Suprapubic skin (tissue), 3 donors: ENCODE results near the gene GRID1.
"Not testable (repeated sequence)": the region's sequence is repeated elsewhere in the genome, so short reads cannot be mapped to it uniquely, and the experiment has no call there.

Source experiments
- POLR2A ChIP-seq, 2 donors: fragments of 450-650 bp; IDR thresholded peaks; one replicate each; pipeline ENCODE4 v1.6.1; 2017; ENCODE audit warnings: antibody characterized with exemption in 2 of 2, mild to moderate bottlenecking in 2 of 2, moderate library complexity in 2 of 2
- TF ChIP-seq, protein P1 (sequence below), 2 donors: fragments of 200-600 bp in 1 of 2; fragments of 450-650 bp in 1 of 2; sonication (generic) in 1 of 2; IDR thresholded peaks; one replicate each; pipeline ENCODE4 v1.5.1; 2016 to 2019; ENCODE audit warnings: antibody characterized with exemption in 2 of 2, mild to moderate bottlenecking in 1 of 2, moderate library complexity in 1 of 2

DNA sequence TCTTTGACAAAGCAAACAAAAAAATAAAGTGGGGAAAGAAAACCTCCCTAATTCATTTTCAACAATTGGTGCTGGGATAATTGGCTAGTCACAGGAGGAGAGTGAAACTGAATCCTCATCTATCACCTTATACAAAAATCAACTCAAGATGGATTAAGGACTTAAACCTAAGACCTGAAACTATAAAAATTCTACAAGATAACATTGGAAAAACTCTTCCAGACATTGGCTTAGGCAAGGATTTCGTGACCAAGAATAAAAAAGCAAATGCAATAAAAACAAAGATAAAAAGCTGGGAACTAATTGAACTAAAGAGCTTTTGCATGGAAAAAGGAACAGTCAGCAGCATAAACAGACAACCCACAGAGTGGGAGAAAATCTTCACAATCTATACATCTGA is 271.5 kb downstream of the GRID1 start:
- TF ChIP-seq POLR2A (IDR thresholded peaks at IDR 0.05), result not testable (repeated sequence)
- TF ChIP-seq, protein P1, sequence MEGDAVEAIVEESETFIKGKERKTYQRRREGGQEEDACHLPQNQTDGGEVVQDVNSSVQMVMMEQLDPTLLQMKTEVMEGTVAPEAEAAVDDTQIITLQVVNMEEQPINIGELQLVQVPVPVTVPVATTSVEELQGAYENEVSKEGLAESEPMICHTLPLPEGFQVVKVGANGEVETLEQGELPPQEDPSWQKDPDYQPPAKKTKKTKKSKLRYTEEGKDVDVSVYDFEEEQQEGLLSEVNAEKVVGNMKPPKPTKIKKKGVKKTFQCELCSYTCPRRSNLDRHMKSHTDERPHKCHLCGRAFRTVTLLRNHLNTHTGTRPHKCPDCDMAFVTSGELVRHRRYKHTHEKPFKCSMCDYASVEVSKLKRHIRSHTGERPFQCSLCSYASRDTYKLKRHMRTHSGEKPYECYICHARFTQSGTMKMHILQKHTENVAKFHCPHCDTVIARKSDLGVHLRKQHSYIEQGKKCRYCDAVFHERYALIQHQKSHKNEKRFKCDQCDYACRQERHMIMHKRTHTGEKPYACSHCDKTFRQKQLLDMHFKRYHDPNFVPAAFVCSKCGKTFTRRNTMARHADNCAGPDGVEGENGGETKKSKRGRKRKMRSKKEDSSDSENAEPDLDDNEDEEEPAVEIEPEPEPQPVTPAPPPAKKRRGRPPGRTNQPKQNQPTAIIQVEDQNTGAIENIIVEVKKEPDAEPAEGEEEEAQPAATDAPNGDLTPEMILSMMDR (IDR thresholded peaks at IDR 0.05), result not testable (repeated sequence)
